HCT116 (cell line): ENCODE data around the gene TIGD3. TPM values are rescaled to one million over a fixed set of nuclear protein-coding genes. Genes with fewer than 3 reads are reported as not detected.

Experiments used
- ATAC-seq: fragments of 200-7000 bp; cut with Tn5 transposase; 2 replicates; pipeline ENCODE4 v1.9.1; 2020; ENCODE audit warnings: mild to moderate bottlenecking, moderate library complexity
- BruUV-seq: library from RNA; stranded (reverse); fragments of 400-500 nt; replicated peaks from 2 replicates; lab custom pipeline; 2021; lab: Mats Ljungman, UMichigan
- CTCF ChIA-PET: fragments of 300-600 bp; sonication (Branson Sonifier 250); formaldehyde crosslinking; loops from one replicate; lab custom pipeline; 2021; ENCODE audit warnings: antibody characterized with exemption; lab: Charles Lee
- POLR2A ChIA-PET: fragments of 300-600, 350-600 bp; sonication (Branson Sonifier 250); formaldehyde crosslinking; loops from one replicate; lab custom pipeline; 2021; ENCODE audit warnings: antibody characterized with exemption; lab: Charles Lee
- RAD21 ChIA-PET, 2 experiments: fragments of 300-600 bp; sonication (Branson Sonifier 250); formaldehyde crosslinking; loops; one replicate each; lab custom pipeline; 2023; ENCODE audit warnings: low total read pairs in 2 of 2; ENCODE audit not compliant: uncharacterized antibody in 2 of 2, unreplicated experiment in 2 of 2, low non-redundant PET in 1 of 2; lab: Charles Lee
- DNase-seq: peaks from one replicate; pipeline ENCODE4 v3.0.0-alpha.2; 2010; ENCODE audit warnings: low read depth, low spot score
- H2AFZ ChIP-seq: fragments of 200-600 bp; shearing (Covaris generic), sonication (generic); 2 replicates; pipeline ENCODE4 v1.6.1; 2017; ENCODE audit warnings: low read depth, mixed run types, mixed read lengths, antibody characterized with exemption, low read length; ENCODE audit not compliant: poor library complexity, severe bottlenecking
- H3K27ac ChIP-seq: 2 replicates; pipeline ENCODE4 v1.5.1; 2012; ENCODE audit warnings: low read depth, low read length
- H3K27me3 ChIP-seq: fragments of 200-600 bp; sonication (generic); 2 replicates; pipeline ENCODE4 v1.6.1; 2016; ENCODE audit warnings: mixed run types, low read length, mixed read lengths; ENCODE audit not compliant: insufficient read depth
- H3K36me3 ChIP-seq, 2 experiments: fragments of 200-500 bp in 1 of 2; fragments of 200-600 bp in 1 of 2; sonication (Bioruptor generic) in 1 of 2; sonication (generic) in 1 of 2; 2 replicates each; pipeline versions ENCODE4 v1.5.1 to v1.6.1; 2014 to 2016; ENCODE audit warnings: low read length in 2 of 2, inconsistent platforms in 1 of 2, mixed read lengths in 1 of 2, mixed run types in 1 of 2; ENCODE audit not compliant: insufficient read depth in 2 of 2, control insufficient read depth in 1 of 2
- H3K4me1 ChIP-seq, 2 experiments: fragments of 200-600 bp in 1 of 2; sonication (generic) in 1 of 2; 2 replicates each; pipeline versions ENCODE4 v1.5.1 to v1.6.1; 2012 to 2017; ENCODE audit warnings: low read length in 2 of 2, inconsistent platforms in 1 of 2, mild to moderate bottlenecking in 1 of 2, mixed read lengths in 1 of 2, mixed run types in 1 of 2, moderate library complexity in 1 of 2; ENCODE audit not compliant: insufficient read depth in 2 of 2, control insufficient read depth in 1 of 2
- H3K4me2 ChIP-seq: fragments of 200-600 bp; sonication (generic); 2 replicates; pipeline ENCODE4 v1.6.1; 2017; ENCODE audit warnings: mixed run types, low read length, mixed read lengths
- H3K4me3 ChIP-seq, 2 experiments: fragments of 200-600 bp in 1 of 2; sonication (generic) in 1 of 2; replicated peaks in 1 of 2; 2 replicates each; pipeline ENCODE4 v1.5.1; 2011 to 2016; ENCODE audit warnings: low read length in 2 of 2, control low read depth in 1 of 2, low read depth in 1 of 2, mild to moderate bottlenecking in 1 of 2, mixed read lengths in 1 of 2, mixed run types in 1 of 2
- H3K79me2 ChIP-seq: fragments of 200-600 bp; sonication (generic); 2 replicates; pipeline ENCODE4 v1.6.1; 2017; ENCODE audit warnings: mild to moderate bottlenecking, mixed run types, low read length, moderate library complexity, mixed read lengths; ENCODE audit not compliant: insufficient read depth
- H3K9ac ChIP-seq: fragments of 200-600 bp; sonication (generic); 2 replicates; pipeline ENCODE4 v1.6.1; 2016; ENCODE audit warnings: low read length, mixed read lengths
- H3K9me2 ChIP-seq: fragments of 200-600 bp; sonication (generic), shearing (Covaris generic); 2 replicates; pipeline ENCODE4 v1.6.1; 2017; ENCODE audit warnings: mixed run types, mild to moderate bottlenecking, moderate library complexity; ENCODE audit not compliant: insufficient read depth
- H3K9me3 ChIP-seq, 2 experiments: fragments of 200-500 bp in 1 of 2; fragments of 200-600 bp in 1 of 2; sonication (Bioruptor generic) in 1 of 2; sonication (generic) in 1 of 2; 2 replicates each; pipeline ENCODE4 v1.6.1; 2014 to 2017; ENCODE audit warnings: low read length in 2 of 2, mixed read lengths in 2 of 2, inconsistent platforms in 1 of 2, low read depth in 1 of 2, mild to moderate bottlenecking in 1 of 2, mixed run types in 1 of 2, moderate library complexity in 1 of 2; ENCODE audit not compliant: control insufficient read depth in 1 of 2, insufficient read depth in 1 of 2
- H4K20me1 ChIP-seq: fragments of 200-600 bp; sonication (generic), shearing (Covaris generic); 2 replicates; pipeline ENCODE4 v1.6.1; 2017; ENCODE audit warnings: mixed run types, mild to moderate bottlenecking, moderate library complexity; ENCODE audit not compliant: insufficient read depth
- ATF3 ChIP-seq: IDR thresholded peaks from 2 replicates; pipeline ENCODE4 v1.6.1; 2012
- CBX3 ChIP-seq: IDR thresholded peaks from 2 replicates; pipeline ENCODE4 v1.6.1; 2012; ENCODE audit warnings: low read depth
- ELF1 ChIP-seq: IDR thresholded peaks from 2 replicates; pipeline ENCODE4 v1.6.1; 2012; ENCODE audit warnings: low read depth, borderline replicate concordance
- EZH2 ChIP-seq: fragments of 200-600 bp; sonication (generic); IDR thresholded peaks from 2 replicates; pipeline ENCODE4 v1.6.1; 2017; ENCODE audit warnings: antibody characterized with exemption, mixed run types
- FOSL1 ChIP-seq: IDR thresholded peaks from 2 replicates; pipeline ENCODE4 v1.6.1; 2012; ENCODE audit warnings: low read depth
- POLR2A ChIP-seq: IDR thresholded peaks from 2 replicates; pipeline ENCODE4 v1.7.0; 2011; ENCODE audit warnings: borderline replicate concordance; ENCODE audit not compliant: insufficient read depth, insufficient read length; ENCODE audit errors: extremely low read depth
- POLR2AphosphoS5 ChIP-seq: IDR thresholded peaks from 2 replicates; pipeline ENCODE4 v1.6.1; 2011; ENCODE audit warnings: mild to moderate bottlenecking, low read depth, low read length, moderate library complexity
- SIN3A ChIP-seq: IDR thresholded peaks from 2 replicates; pipeline ENCODE4 v1.6.1; 2012; ENCODE audit warnings: low read depth
- SP1 ChIP-seq: IDR thresholded peaks from 2 replicates; pipeline ENCODE4 v1.6.1; 2012; ENCODE audit warnings: low read depth
- YY1 ChIP-seq: IDR thresholded peaks from 2 replicates; pipeline ENCODE4 v1.6.1; 2011; ENCODE audit warnings: low read length, low read depth, moderate library complexity, mild to moderate bottlenecking; ENCODE audit not compliant: insufficient replicate concordance; ENCODE audit errors: extremely low read depth
- ZFX ChIP-seq: fragments of 450-650 bp; IDR thresholded peaks from 2 replicates; pipeline ENCODE4 v1.6.1; 2017
- ZNF274 ChIP-seq: fragments of 200-500 bp; sonication (Bioruptor generic); IDR thresholded peaks from 2 replicates; pipeline ENCODE4 v1.6.1; 2014; ENCODE audit warnings: mild to moderate bottlenecking, low read depth, low read length, inconsistent platforms
- intact Hi-C: fragments of 100-400 bp; cut with micrococcal nuclease; formaldehyde crosslinking; loops from 2 replicates; pipeline ENCODE4 v1.10.0; 2022
- total RNA-seq: library from RNA; stranded (reverse); gene quantifications from one replicate; pipeline ENCODE4 v1.2.1, GENCODE V29; 2021; ENCODE audit not compliant: unreplicated experiment

TIGD3 gene
- total RNA-seq, 1 experiment from 2014 or later, result 2.4 TPM

- DNase-seq (no peak), ATAC-seq (no peak)
- peaks cover 0 to 11% of the 10 kb centered on the region in 2 experiments; a peak in 3 of 4 replicates for H3K36me3 ChIP-seq
- H3K4me2 ChIP-seq, result no peak overlapping the region
- H3K4me1 ChIP-seq, result peaks cover 21 to 49% of the 10 kb centered on the region in 2 experiments
- no peak overlapping the region for H3K9ac ChIP-seq
- BruUV-seq, result no TSS peak
- no peak overlapping the region for H2AFZ ChIP-seq
- H3K4me3 ChIP-seq, result no peak overlapping the region
- ChIA-PET CTCF (interaction anchor here (1.1 kb wide), 1 partner anchor 80 kb away, joined by 4 read pairs; no protein-coding TSS in a partner anchor), RAD21 (no interaction called here), POLR2A (no interaction called here)
- H3K9me3 ChIP-seq, result no peaks in the 10 kb centered on the region
- intact Hi-C loops, result no loop called here
- no peak for TF ChIP-seq ATF3
- no peak for TF ChIP-seq SP1
- H3K27me3 ChIP-seq, result no peaks in the 10 kb centered on the region
- no peaks in the 10 kb centered on the region for H3K9me2 ChIP-seq
- H3K79me2 ChIP-seq, result peaks cover 27% of the 10 kb centered on the region; the same call in 1 of the 2 replicates
- H4K20me1 ChIP-seq, result no peaks in the 10 kb centered on the region
- no peak overlapping the region for H3K27ac ChIP-seq
Observed at GRCh38 chr11:65388731-65389130, 34.2 kb downstream of the TIGD3 start.

GRCh38 chr11:65389294-65389980, 34.9 kb downstream of the TIGD3 start:
- ATAC-seq (no peak), DNase-seq (no peak)
- CTCF ChIA-PET, result interaction anchor here (1.1 kb wide), 1 partner anchor 79 kb away, joined by 4 read pairs; no protein-coding TSS in a partner anchor
- RAD21 ChIA-PET, result no interaction called here
- peaks cover 27% of the 10 kb centered on the region; the same call in 1 of the 2 replicates for H3K79me2 ChIP-seq
- no peaks in the 10 kb centered on the region for H3K27me3 ChIP-seq
- intact Hi-C loops, result no loop called here
- no peak overlapping the region for H3K4me3 ChIP-seq
- H3K9me3 ChIP-seq, result no peaks in the 10 kb centered on the region
- no peak for TF ChIP-seq YY1
- no peak for TF ChIP-seq SIN3A
- no peak for TF ChIP-seq POLR2AphosphoS5
- no peak for TF ChIP-seq POLR2A
- no peak for TF ChIP-seq ZFX
- TF ChIP-seq ELF1, result no peak
- no peak for TF ChIP-seq FOSL1
- TF ChIP-seq ZNF274, result no peak
- TF ChIP-seq CBX3, result no peak
- TF ChIP-seq EZH2, result no peak
- H4K20me1 ChIP-seq, result no peaks in the 10 kb centered on the region
- peak overlapping the region; percentile 12; the same call in 1 of the 2 replicates for H3K4me2 ChIP-seq
- H2AFZ ChIP-seq, result no peak overlapping the region
- peak overlapping the region; percentile 9; the same call in 1 of the 2 replicates for H3K27ac ChIP-seq
- H3K9ac ChIP-seq, result no peak overlapping the region
- H3K9me2 ChIP-seq, result no peaks in the 10 kb centered on the region
- no TSS peak for BruUV-seq
- POLR2A ChIA-PET, result interaction anchor here (0.8 kb wide), 1 partner anchor 115 kb away, joined by 3 read pairs; no protein-coding TSS in a partner anchor
- peaks cover 14 to 42% of the 10 kb centered on the region in 2 experiments for H3K4me1 ChIP-seq
- H3K36me3 ChIP-seq, result peaks cover 0 to 14% of the 10 kb centered on the region in 2 experiments; a peak in 3 of 4 replicates
